ENCODE data around the gene CNGB1. TPM values are rescaled to one million over a fixed set of nuclear protein-coding genes. Genes with fewer than 3 reads are reported as not detected.

Gene CNGB1
- total and polyA plus RNA-seq, 2 of the 13 experiments (the other 11 are each of a cell fraction or from before 2014, with no cell fraction given) = 0.02 to 0.15 TPM

- peak; percentile 94 for TF ChIP-seq ZNF800 (CRISPR knock-in tag; IDR thresholded peaks at IDR 0.05)
- 0 out of 2 replicates have a peak, but pooled peaks have one; percentile 2 for TF ChIP-seq IRF9 (CRISPR knock-in tag; IDR thresholded peaks at IDR 0.05; ENCODE audit: borderline replicate concordance)
- TF ChIP-seq PTBP1 (IDR thresholded peaks at IDR 0.05; ENCODE audit: low read depth, low read length, poor library complexity, severe bottlenecking) = peak; percentile 56
- peak; percentile 89 for TF ChIP-seq POLR2AphosphoS5 (IDR thresholded peaks at IDR 0.05; ENCODE audit: low read depth, low read length)
- 0 out of 2 replicates have a peak, but pooled peaks have one; percentile 59 for TF ChIP-seq ZSCAN12 (CRISPR knock-in tag; IDR thresholded peaks at IDR 0.05)
- peak; percentile 63 for TF ChIP-seq ZBTB25 (CRISPR knock-in tag; IDR thresholded peaks at IDR 0.05)
- TF ChIP-seq ZNF10 (CRISPR knock-in tag; IDR thresholded peaks at IDR 0.05; ENCODE audit: borderline replicate concordance, low read depth) = no peak
- TF ChIP-seq STAT6 (CRISPR knock-in tag; IDR thresholded peaks at IDR 0.05; ENCODE audit: borderline replicate concordance) = 0 out of 2 replicates have a peak, but pooled peaks have one; percentile 21
- 0 out of 4 replicates have a peak, but pooled peaks of 1 of the 2 experiments have one; percentile 18 for TF ChIP-seq REST (IDR thresholded peaks at IDR 0.05; ENCODE audit: borderline replicate concordance in 1 of 2, low read depth in 1 of 2, low read length in 2 of 2)
- TF ChIP-seq HIC2 (CRISPR knock-in tag; IDR thresholded peaks at IDR 0.05; ENCODE audit: low read depth) = no peak
- peak; percentile 94 for TF ChIP-seq ZBTB7B (CRISPR knock-in tag; IDR thresholded peaks at IDR 0.05)
- TF ChIP-seq HNRNPK (IDR thresholded peaks at IDR 0.05; ENCODE audit: low read depth, low read length, poor library complexity, severe bottlenecking) = peak; percentile 56
- peak; percentile 95 for TF ChIP-seq ELF1 (CRISPR knock-in tag; IDR thresholded peaks at IDR 0.05)
Measured at GRCh38 chr16:58000706-58001676, 30.1 kb upstream of the CNGB1 start, which contains the start of gene USB1 (continued).

All from HepG2 (cell line).